ENCODE results near the gene ZNF385A. TPM values are rescaled to one million over a fixed set of nuclear protein-coding genes. Genes with fewer than 3 reads are reported as not detected.

The ZNF385A gene
- total RNA-seq, 1 experiment from 2014 or later = 5.7 TPM

DNA sequence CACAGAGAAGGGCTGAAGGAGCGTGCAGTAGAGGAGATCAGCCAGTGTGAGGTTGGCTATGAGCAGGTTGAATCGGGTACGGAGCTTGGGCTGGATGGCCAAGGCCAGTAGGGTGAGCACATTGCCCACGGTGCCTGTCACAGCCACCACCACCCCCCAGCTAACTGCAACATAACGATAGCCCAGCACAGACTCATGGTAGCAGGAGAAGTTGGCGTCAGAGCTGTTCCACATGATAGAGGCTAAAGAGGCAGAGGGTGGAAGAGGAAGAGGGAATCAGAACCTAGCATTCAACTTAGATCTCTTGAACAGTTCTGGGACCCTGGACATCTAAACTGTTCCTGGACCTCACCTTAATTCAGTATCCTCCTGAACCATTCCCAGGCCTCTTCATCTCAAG, 20.9 kb downstream of the ZNF385A start:
- H2AK5ac ChIP-seq (ENCODE audit: insufficient read length, low read length) = no peak overlapping the region
- Mint-ChIP-seq H3K4me3 (no peak overlapping the region), H3K36me3 (ENCODE audit: insufficient read depth in 1 of 3, low read depth in 3 of 3) (no peaks in the 10 kb centered on the region), H3K4me1 (peaks cover 12 to 13% of the 10 kb centered on the region in 2 experiments), H3K27me3 (ENCODE audit: low read depth) (peaks cover 30% of the 10 kb centered on the region), H3K27ac (no peak overlapping the region), H3K9me3 (no peaks in the 10 kb centered on the region)
- H4K5ac ChIP-seq (ENCODE audit: insufficient read length, low read depth, low read length) = no peak overlapping the region
- no peak overlapping the region for H3K14ac ChIP-seq (ENCODE audit: insufficient read depth, low read length)
- no peak overlapping the region for H3K27ac ChIP-seq (ENCODE audit: insufficient read length, low read depth, low read length)
- H3K9me3 ChIP-seq (ENCODE audit: control insufficient read depth, low read depth, low read length) = no peaks in the 10 kb centered on the region
- no peak overlapping the region for H3K4me2 ChIP-seq (ENCODE audit: insufficient read depth, insufficient read length, low read length)
- H4K20me1 ChIP-seq (ENCODE audit: control insufficient read depth, insufficient read depth, insufficient read length) = peaks cover 3% of the 10 kb centered on the region
- H2BK20ac ChIP-seq (ENCODE audit: low read depth, low read length, poor library complexity, severe bottlenecking) = no peak overlapping the region
- no peak overlapping the region for H2BK15ac ChIP-seq (ENCODE audit: low read depth, low read length)
- H3K9ac ChIP-seq (ENCODE audit: extremely low read depth, insufficient read length, low read length) = no peak overlapping the region
- H3K27me3 ChIP-seq (ENCODE audit: insufficient read depth, low read length) = no peaks in the 10 kb centered on the region; the same call in 1 of the 2 replicates
- WGBS (ENCODE audit: extremely low coverage, insufficient read length, low lambda C conversion rate) = no CpG with 5 or more reads among the region's 6 CpGs
- no peak overlapping the region for H3K4ac ChIP-seq (ENCODE audit: low read depth, low read length)
- H3K18ac ChIP-seq (ENCODE audit: insufficient read length, low read depth, low read length) = no peak overlapping the region
- no peak overlapping the region for H3T11ph ChIP-seq (ENCODE audit: low read length)
- no peak for DNase-seq
- TF ChIP-seq, protein P1, sequence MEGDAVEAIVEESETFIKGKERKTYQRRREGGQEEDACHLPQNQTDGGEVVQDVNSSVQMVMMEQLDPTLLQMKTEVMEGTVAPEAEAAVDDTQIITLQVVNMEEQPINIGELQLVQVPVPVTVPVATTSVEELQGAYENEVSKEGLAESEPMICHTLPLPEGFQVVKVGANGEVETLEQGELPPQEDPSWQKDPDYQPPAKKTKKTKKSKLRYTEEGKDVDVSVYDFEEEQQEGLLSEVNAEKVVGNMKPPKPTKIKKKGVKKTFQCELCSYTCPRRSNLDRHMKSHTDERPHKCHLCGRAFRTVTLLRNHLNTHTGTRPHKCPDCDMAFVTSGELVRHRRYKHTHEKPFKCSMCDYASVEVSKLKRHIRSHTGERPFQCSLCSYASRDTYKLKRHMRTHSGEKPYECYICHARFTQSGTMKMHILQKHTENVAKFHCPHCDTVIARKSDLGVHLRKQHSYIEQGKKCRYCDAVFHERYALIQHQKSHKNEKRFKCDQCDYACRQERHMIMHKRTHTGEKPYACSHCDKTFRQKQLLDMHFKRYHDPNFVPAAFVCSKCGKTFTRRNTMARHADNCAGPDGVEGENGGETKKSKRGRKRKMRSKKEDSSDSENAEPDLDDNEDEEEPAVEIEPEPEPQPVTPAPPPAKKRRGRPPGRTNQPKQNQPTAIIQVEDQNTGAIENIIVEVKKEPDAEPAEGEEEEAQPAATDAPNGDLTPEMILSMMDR (conservative IDR thresholded peaks at IDR 0.05) = no peak
- H4K8ac ChIP-seq (replicated peaks; ENCODE audit: insufficient read length, low read depth, low read length) = no peak overlapping the region
- H4K91ac ChIP-seq (ENCODE audit: insufficient read length, low read depth, low read length) = no peak overlapping the region
- no peak overlapping the region for H3K56ac ChIP-seq (ENCODE audit: insufficient read length, low read depth, low read length)
- H2BK120ac ChIP-seq (ENCODE audit: low read depth, low read length, poor library complexity, severe bottlenecking) = no peak overlapping the region
- peaks cover 3% of the 10 kb centered on the region for H3K23me2 ChIP-seq (ENCODE audit: insufficient read length, low read depth, low read length, poor library complexity, severe bottlenecking)
- no peak overlapping the region for H3K23ac ChIP-seq (ENCODE audit: insufficient read length, low read depth, low read length)
- no peaks in the 10 kb centered on the region for H3K4me1 ChIP-seq (ENCODE audit: insufficient read depth, low read length)
- H3K79me1 ChIP-seq (ENCODE audit: insufficient read depth, low read depth, low read length, poor library complexity, severe bottlenecking) = no peaks in the 10 kb centered on the region
- no peaks in the 10 kb centered on the region for H3K79me2 ChIP-seq (ENCODE audit: insufficient read depth, low read length)
- H2AFZ ChIP-seq (ENCODE audit: low read length) = no peak overlapping the region
- no peak overlapping the region for H2BK12ac ChIP-seq (ENCODE audit: insufficient read length, low read depth, low read length)
- H2BK5ac ChIP-seq (ENCODE audit: insufficient read length, low read length) = no peak overlapping the region
